Epithelial cell of proximal tubule (primary cell): ENCODE measurements around the gene CSF2. TPM values are rescaled to one million over a fixed set of nuclear protein-coding genes. Genes with fewer than 3 reads are reported as not detected.

ENCODE experiments used
- DNase-seq: peaks from one replicate; pipeline ENCODE4 v3.0.0-alpha.2; 2011; ENCODE audit warnings: low read depth
- H3K4me3 ChIP-seq: 2 replicates; pipeline ENCODE4 v1.5.1; 2011; ENCODE audit warnings: low read depth, mild to moderate bottlenecking, low read length
- CTCF ChIP-seq: conservative IDR thresholded peaks from 2 replicates; pipeline ENCODE4 v1.5.1; 2012; ENCODE audit warnings: low read depth, mild to moderate bottlenecking, low read length
- total RNA-seq: library from RNA; depleted of rRNA; stranded (reverse); fragments of >200 nt; gene quantifications from 2 replicates; pipeline ENCODE4 v1.2.3, GENCODE V29; 2015

The CSF2 gene
- total RNA-seq, 1 donor from 2014 or later: 19.6 TPM

- no peak overlapping the region for H3K4me3 ChIP-seq
- no peak for TF ChIP-seq CTCF
- no peak for DNase-seq
Observed at GRCh38 chr5:132049093-132049492, 24.5 kb upstream of the CSF2 start.

GRCh38 chr5:132049559-132049958, 24.0 kb upstream of the CSF2 start:
- H3K4me3 ChIP-seq: no peak overlapping the region
- no peak for DNase-seq
- no peak for TF ChIP-seq CTCF

GRCh38 chr5:132050136-132050535, 23.5 kb upstream of the CSF2 start:
- DNase-seq: no peak
- no peak overlapping the region for H3K4me3 ChIP-seq
- TF ChIP-seq CTCF: no peak

GRCh38 chr5:132050661-132051552, 22.7 kb upstream of the CSF2 start:
- TF ChIP-seq CTCF: no peak
- no peak overlapping the region for H3K4me3 ChIP-seq
- no peak for DNase-seq

- H3K4me3 ChIP-seq: no peak overlapping the region
- DNase-seq: no peak
- TF ChIP-seq CTCF: no peak
Observed at GRCh38 chr5:132052520-132052919, 21.1 kb upstream of the CSF2 start.

- H3K4me3 ChIP-seq: no peak overlapping the region
- TF ChIP-seq CTCF: no peak
- no peak for DNase-seq
Observed at GRCh38 chr5:132053483-132053882, 20.1 kb upstream of the CSF2 start.

GRCh38 chr5:132054031-132054696, 19.4 kb upstream of the CSF2 start:
- TF ChIP-seq CTCF: no peak
- no peak overlapping the region for H3K4me3 ChIP-seq
- no peak for DNase-seq
